Upper lobe of left lung (tissue), 4 donors: ENCODE measurements around the gene EXTL2.

Source experiments
- CTCF ChIP-seq, 6 experiments: fragments of 450-650 bp in 4 of 6; fragments of 200-600 bp in 2 of 6; sonication (generic) in 2 of 6; IDR thresholded peaks; one replicate each; pipeline ENCODE4 v1.5.1; 2016 to 2019; ENCODE audit warnings: antibody characterized with exemption in 6 of 6
- POLR2A ChIP-seq, 4 donors: fragments of 450-650 bp; IDR thresholded peaks; one replicate each; pipeline ENCODE4 v1.5.1; 2016 to 2017; ENCODE audit warnings: antibody characterized with exemption in 4 of 4, mild to moderate bottlenecking in 2 of 4
- POLR2AphosphoS5 ChIP-seq, 2 donors: sonication (generic); formaldehyde crosslinking; IDR thresholded peaks; one replicate each; pipeline ENCODE4 v1.5.1; 2017; ENCODE audit warnings: antibody characterized with exemption in 2 of 2

GRCh38 chr1:100892554-100892953, 2.1 kb downstream of the EXTL2 start:
- TF ChIP-seq POLR2AphosphoS5 (IDR thresholded peaks at IDR 0.05) (no peak), CTCF (IDR thresholded peaks at IDR 0.05) (no peak), POLR2A (IDR thresholded peaks at IDR 0.05) (no peak)
